Stimulated activated CD4-positive, alpha-beta T cell treated with anti-CD3 and anti-CD28 coated beads, Interleukin-15, amount 100 ng/mL, for 24 hours (primary cell): Measurements from ENCODE around the gene CIDEA.
"Not testable (repeated sequence)": the region's sequence is repeated elsewhere in the genome, so short reads cannot be mapped to it uniquely, and the experiment has no call there.

Experiments used
- DNase-seq: peaks from one replicate; pipeline ENCODE4 v3.0.0-alpha.2; 2020

The CIDEA gene

GRCh38 chr18:12242658-12243260 lies 11.4 kb upstream of the CIDEA start:
- DNase-seq, result no peak

GRCh38 chr18:12243272-12243671 lies 10.9 kb upstream of the CIDEA start:
- not testable (repeated sequence) for DNase-seq

GRCh38 chr18:12245793-12246135 lies 8.4 kb upstream of the CIDEA start:
- no peak for DNase-seq

DNA sequence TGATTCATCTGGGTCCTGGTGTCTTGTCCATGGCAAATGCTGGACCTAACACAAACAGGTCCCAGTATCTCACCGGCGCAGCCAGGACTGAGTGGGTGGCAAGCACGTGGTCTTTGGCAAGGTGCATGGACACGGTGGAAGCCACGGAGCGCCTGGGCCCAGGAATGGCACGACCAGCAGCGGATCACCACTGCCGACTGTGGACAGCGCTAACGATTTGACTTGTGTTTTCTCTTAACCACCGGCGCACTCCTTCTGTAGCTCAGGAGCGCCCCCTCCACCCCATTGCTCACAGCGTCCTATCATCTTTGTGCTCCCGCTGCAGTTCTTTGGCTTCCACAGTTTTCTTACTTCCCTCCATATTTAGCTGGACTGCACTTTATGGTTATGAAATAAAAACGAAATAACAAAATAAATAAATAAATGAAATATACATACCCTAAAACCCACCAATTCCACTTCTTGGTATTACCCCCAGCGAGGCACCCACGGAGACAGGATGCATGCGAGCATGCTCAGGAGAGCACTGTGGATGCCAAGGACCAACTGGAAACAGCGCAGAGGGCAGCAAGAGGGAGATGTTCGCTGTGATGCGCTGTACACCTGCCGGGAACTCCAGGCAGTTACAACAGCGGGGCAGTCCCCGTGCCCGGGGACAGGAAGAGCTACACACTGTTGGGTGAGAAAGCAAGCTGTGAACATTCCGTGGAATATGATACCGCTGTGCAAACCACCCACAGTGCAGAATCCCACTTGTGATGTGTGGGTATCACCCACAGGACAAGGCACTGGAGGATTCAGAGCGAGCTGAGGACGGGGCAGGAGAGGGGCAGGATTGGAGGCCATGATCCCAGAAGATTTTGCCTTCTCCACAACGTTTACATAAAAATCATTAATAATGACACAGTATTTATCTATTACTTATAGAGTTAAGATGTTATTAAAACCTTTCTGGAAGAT lies 7.0 kb upstream of the CIDEA start:
- peak; percentile 20 for DNase-seq

GRCh38 chr18:12247946-12248345 lies 6.2 kb upstream of the CIDEA start:
- DNase-seq, result no peak

DNA sequence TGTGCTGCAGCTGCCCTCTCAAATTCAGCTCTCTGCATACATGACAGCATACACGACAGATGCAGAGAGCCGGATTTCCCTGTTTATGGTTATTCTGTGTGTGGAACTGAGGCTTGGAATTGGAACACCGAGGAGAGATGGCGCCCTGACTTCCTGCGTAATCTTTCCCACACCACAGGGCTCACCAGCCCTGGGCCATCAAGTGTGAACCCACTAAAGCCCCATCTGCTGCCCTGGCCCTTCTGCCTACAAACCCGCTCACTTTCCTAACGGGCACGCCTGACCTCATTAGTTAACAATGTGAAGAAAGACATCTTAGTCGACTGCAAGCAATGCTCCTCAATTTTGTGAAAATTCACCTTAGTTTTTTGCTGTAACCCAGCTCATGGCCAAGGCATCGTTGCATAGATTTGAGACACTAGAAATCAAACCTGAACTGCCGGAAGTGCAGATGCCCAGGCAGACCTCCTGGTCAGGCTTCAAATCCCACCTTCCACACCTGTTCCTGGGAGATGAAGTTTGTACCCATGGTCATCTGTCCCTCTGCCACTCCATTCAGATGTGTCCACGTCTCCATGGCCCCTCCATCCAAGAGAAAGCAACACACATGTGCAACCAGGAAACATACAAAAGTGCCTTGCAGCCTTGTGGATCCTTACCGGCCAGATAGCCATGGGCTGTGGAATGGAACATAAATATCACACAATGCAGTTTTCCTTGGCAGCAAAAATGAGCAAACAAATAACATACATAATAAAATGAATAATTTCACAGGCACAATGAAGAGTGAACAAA lies 5.0 kb upstream of the CIDEA start:
- DNase-seq, result no peak

- no peak for DNase-seq
Measured at GRCh38 chr18:12251311-12251710, 2.9 kb upstream of the CIDEA start.

- DNase-seq, result no peak
Measured at GRCh38 chr18:12252061-12252460, 2.1 kb upstream of the CIDEA start.

DNA sequence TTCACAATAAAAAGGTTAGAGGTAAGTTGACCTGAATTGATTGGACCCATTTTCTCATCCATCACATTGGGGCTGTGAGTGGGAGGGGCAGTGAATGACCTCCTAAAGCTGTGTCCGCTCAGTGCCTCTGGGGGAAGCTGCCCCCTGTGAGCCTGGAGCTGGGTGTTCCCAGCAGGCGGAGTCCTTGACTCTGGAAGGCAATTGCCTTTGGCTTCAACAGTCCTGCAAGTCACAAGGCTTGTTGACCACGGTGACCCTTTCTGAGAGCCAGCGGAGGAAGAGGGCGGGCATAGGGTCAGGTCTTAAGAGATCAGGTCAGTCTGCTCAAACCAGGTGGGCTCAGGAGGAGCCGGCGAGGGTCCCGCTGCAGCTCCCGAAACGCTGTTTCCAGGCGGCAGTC lies 1.1 kb upstream of the CIDEA start:
- no peak for DNase-seq

- DNase-seq, result no peak
Measured at GRCh38 chr18:12253663-12254135, 462 bp upstream of the CIDEA start.

DNA sequence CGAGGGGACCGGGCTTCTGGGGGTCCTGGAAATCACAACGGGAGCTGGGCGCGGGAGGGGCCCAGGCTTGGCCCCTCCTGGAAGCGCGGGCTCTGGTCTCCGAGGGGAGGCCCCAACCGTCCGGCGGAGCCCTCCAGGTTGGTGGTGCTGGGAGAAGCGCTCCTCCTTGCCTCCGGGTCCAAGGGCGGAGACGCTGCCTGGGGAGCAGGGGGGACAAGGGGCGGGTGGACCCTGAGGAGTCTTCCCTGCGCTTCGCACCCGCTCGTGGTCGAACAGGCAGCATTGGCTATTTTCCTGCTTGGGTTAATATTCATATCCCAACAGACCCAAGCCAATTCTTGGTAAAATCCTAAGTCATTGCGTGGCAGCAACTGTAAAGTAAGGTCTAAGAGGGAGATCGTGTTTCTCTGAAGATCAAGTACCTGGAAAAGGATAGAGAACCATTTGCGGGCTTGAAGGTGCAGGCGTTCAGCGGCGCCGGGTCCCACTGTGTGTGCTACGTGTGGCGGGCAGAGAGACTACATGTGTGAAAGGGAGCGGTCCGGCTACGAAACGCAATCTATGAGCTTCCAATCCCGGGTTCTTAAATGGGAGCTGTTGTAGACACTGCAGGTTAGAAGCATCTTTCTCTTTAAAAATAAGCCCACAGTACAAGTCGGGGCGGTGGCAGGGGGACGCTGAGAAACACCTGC lies 805 bp downstream of the CIDEA start:
- DNase-seq, result no peak

- DNase-seq, result no peak
Measured at GRCh38 chr18:12255626-12256026, 1.5 kb downstream of the CIDEA start.

GRCh38 chr18:12256951-12257350 lies 2.8 kb downstream of the CIDEA start:
- no peak for DNase-seq

- no peak for DNase-seq
Measured at GRCh38 chr18:12257996-12258718, 4.0 kb downstream of the CIDEA start.

GRCh38 chr18:12258719-12259705 lies 4.9 kb downstream of the CIDEA start:
- DNase-seq, result no peak

GRCh38 chr18:12262748-12263147 lies 8.6 kb downstream of the CIDEA start:
- DNase-seq, result no peak

GRCh38 chr18:12264864-12265263 lies 10.7 kb downstream of the CIDEA start:
- DNase-seq, result no peak

- DNase-seq, result peak; percentile 78
Measured at GRCh38 chr18:12271376-12272235, 17.4 kb downstream of the CIDEA start.

DNA sequence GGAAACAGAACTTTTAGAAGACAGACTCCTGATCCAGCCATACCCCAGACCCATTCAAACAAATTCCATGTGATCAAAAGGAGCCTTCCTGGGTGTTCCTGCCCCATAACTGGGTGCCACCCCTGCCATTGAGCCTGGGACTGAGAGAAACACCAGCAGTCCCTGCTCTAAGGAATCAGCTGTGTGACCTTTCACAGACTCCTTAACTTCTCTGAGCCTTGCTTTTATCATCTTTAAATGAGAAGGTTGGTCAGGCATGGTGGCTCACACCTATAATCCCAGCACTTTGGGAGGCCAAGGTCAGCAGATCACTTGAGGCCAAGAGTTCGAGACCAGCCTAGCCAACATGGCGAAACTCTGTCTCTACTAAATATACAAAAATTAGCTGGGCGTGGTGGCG lies 20.6 kb downstream of the CIDEA start:
- DNase-seq, result no peak
